ENCODE results near the gene LEO1.

LEO1 gene

DNA sequence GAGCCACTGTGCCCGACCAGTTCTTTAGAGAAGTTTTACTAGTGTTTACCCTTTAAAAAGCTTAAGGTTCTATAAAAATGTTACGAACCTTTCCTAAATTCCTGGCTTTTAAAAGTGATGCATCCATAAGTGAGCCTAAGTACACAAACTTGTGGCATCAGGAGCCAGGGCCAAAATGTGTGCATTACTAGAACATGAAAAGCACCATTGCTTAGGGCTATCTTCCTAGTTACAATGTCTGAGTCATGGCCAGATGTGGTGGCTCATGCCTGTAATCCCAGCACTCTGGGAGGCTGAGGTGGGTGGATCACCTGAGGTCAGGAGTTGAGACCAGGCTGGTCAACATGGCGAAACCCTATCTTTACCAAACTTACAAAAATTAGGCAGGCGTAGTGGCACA, 39.9 kb downstream of the LEO1 start:
- DNase-seq (ENCODE audit: low read depth in 3 of 3), result no peak

DNA sequence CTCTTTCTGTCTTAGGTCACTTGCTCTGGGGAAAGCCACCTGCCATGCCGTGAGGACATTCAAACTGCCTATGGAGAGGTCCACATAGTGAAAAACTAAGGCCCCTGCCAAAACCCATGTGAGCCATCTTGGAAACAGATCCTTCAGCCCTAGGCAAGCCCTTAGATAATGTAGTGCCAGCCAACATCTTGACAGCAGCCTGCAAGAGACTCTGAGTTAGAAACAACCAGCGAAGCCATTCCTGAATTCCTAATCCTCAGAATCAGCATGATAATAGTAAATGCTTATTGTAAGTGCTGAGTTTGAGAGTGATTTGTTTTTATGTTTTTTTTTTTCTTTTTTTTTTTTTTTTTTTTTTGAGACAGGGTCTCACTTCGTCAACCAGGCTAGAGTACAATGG, 40.6 kb downstream of the LEO1 start:
- DNase-seq (ENCODE audit: low read depth in 3 of 3), result no peak

DNA sequence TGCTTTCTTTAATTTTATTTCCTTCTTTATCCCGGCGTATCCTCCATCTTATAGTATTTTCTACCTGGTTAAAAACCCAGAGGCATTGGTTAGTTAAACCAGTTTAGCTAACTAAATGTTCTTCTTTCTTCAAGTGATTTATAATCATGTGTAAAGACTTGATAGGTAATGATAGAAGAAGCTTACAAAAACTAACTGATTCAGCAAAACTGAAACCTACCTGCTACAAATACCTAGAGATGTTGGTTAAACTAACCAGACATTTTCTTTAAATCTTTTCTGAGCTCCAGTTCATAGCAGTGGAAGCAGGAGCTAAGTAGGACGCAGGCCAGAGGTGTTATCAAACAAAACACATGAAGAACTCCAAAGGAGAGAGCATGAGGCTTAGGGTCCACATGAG, 44.8 kb downstream of the LEO1 start:
- no peak for DNase-seq (ENCODE audit: low read depth in 3 of 3)

DNA sequence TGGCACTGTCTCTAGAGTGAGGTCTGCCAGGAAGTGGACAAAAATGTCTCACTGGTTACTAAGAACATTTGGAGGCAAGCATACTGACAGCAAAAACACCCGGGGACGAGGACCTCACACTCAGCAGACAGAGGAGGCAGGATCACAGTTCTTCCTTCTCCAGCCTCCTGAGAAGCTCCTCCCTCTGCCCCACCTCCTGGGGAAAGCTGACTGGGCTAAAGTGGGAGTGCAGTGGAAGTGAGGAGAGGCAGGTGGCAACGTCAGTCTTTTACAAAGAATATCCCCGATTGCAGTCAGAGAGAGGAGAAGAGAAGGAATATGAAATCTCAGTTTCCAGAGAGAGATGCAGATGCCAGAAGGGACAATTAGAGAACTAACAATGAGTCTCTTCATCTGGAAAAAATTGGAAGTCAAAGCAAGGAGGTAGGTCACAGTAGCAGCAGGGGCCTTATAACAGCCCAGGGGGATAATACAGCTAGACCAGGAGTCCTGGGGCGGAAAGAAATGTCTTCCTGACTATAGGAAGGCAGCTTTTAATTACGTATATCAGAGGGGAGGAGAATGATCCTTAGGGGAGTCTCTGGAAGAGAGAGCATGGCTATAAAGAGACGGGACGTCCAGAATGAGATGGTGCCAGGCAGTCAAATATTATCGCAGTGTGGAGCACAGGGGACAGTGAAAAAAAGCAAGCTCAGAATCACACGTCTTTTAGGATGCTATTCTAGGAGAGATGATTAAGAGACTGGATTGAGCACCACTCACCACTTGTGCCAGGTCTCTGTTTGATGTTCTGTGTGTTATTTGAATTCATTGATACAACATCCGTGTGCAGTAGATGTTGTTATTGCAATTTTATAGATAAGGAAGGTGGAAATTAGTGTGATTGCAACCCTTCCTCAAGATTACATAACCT, 47.2 kb downstream of the LEO1 start:
- no peak for DNase-seq (ENCODE audit: low read depth in 3 of 3)

DNA sequence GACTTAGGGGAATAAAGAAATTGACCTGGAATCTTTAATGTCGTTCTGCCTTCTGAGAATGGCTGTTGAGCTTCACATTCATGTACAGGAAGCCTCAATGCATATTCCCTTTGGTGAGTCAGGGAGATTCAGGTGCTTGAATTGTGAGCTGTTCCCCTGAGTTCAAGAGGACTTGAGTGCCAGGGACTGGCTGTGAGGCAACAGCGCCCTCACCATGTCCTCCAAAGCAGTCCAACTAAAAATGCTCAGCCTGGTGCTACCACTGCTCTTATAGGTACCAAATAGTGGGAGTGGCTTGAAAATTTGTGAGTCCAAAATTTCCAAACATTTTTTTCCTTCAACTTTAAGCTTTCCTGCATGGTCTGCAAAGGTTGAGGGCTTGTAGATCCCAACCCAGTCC, 54.1 kb downstream of the LEO1 start:
- no peak for DNase-seq (ENCODE audit: low read depth in 3 of 3)

DNA sequence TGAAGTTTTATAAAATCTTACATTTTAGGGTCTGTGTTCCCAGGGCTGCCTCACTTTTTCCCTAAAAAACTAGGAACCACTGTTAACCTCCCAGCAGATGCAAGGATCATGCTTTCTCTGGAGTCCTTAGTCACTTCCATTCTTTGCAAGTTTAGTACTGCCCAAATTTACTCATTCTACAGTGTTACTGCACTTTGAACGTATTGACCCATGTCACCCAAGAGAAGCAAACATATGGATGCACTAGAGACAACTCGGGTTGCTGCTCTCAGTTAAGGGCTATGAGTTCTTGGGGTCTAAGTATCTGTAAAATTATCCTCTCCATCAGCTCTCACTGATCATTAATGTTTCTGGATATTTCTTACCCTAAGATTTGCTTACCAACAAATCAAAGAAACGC, 59.0 kb downstream of the LEO1 start:
- no peak for DNase-seq (ENCODE audit: low read depth in 3 of 3)

DNA sequence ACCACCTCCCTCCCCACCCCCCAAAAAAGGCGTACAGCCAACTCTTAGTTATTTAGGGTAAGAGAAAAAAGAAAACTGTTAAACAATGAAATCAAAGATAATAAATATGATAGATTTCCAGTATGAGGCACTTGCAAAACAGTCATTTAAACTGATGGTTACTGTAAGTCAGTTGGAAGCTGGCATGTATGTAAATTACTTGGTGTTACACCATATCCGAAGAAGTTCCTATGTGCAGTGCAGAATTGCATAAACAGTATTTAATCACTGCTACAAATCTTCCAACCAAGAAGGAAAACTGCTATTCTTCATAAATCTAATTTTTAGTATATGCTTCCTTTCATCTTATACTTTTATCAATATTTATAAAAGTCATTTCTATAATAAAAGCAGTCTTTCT, 62.0 kb downstream of the LEO1 start:
- DNase-seq (ENCODE audit: low read depth in 3 of 3), result no peak

DNA sequence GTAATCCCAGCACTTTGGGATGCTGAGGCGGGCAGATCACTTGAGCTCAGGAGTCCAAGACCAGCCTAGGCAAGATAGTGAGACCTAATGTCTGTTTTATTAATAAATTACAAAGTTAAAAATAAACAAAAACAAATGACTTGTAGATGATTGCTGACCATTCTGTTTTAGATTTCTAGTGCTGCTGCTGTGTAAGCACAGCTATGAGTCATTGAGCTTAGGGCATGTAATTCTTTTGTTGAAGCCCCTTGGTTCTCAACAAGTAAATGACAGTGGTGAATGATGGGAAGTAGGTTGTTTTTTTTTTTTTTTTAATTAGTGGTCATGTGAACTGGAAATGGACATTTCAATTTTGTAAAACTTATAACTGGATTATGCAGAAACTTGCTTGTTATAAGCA, 63.3 kb downstream of the LEO1 start:
- DNase-seq (ENCODE audit: low read depth in 3 of 3), result no peak

DNA sequence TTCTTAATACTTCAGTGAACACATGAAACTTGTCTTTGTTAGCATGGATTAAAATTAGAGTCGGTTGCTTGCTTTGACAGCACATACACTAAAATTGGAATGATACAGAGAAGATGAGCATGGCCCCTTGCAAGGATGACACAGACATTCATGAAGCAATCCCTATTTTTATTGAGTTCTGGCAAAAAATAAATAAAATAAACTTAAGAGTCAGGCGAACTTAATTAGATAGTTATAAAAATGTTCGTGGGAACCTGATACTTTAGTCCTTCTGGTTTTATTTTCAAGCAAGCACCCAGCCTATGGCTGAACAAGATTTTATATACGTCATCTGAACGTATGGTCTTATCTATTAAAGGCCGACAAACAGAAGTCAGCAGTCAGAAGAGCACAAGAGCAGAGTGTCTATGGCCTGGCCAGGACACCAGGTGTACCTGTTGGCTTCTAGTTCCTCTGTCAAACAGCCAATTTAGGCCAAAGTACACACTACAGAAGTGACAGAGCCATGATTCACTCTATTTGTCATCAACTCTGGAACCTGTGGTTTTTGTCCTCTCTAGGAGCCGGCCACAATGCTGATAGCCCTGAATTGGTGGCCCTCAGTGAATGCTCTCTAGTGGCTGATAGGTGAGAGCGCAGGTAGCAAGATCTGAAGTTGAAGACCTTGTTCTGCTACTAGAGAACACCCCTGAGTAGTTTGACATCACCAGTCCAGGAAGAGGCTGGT, 64.3 kb downstream of the LEO1 start:
- DNase-seq (ENCODE audit: low read depth in 3 of 3), result no peak

DNA sequence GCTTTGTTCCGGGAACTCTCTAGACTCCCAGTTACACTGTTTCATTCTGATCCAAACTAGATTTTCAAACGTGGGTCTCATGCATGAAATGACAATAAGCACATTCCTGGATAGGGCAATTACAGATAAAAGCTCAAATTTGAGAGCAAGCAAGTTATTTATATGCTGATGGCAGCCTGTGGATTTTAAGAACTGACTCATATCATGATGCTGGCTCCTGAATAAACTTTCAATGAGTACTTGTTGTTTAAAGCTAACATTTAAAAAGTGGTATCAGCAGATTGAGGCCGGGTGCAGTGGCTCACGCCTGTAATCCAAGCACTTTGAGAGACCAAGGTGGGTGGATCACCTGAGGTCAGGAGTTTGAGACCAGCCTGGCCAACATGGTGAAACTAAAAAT, 66.6 kb downstream of the LEO1 start:
- DNase-seq (ENCODE audit: low read depth in 3 of 3), result no peak

DNA sequence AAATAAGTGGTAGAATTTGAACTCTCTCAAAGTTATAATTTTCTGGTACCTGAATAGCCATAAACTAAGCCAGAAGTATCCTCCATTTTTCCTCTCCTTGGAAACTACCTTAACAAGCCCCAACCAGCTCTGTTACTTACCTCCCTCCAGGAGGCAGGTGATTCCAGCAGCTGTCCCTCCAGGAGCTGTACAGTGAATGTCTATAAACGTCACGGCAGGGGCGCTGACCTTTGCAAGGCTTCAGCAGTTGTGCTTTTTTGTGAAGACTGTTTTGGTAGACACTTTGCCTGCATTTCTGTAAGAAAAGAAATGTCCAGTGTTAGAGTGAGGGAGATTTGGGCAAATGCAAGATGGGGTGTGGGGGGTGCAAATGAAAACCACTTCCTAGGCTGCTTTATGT, 67.2 kb downstream of the LEO1 start:
- DNase-seq (ENCODE audit: low read depth in 3 of 3), result no peak

DNA sequence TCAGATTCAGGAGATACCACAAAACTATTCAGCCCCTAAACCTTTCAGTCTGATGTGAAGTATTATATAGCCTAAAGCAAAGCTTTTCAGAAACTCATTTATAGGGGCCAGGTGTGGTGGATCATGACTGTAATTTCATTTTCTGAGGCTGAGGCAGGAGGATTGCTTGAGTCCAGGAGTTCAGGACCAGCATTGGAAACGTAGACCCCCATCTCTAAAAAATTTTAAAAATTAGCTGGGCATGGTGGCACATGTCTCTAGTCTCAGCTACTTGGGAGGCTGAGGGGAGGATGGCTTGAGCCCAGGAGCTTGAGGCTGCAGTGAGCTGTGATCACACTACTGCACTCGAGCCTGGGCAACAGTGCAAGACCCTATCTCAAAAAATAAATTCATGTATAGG, 82.1 kb downstream of the LEO1 start:
- DNase-seq (ENCODE audit: low read depth in 3 of 3), result no peak

DNA sequence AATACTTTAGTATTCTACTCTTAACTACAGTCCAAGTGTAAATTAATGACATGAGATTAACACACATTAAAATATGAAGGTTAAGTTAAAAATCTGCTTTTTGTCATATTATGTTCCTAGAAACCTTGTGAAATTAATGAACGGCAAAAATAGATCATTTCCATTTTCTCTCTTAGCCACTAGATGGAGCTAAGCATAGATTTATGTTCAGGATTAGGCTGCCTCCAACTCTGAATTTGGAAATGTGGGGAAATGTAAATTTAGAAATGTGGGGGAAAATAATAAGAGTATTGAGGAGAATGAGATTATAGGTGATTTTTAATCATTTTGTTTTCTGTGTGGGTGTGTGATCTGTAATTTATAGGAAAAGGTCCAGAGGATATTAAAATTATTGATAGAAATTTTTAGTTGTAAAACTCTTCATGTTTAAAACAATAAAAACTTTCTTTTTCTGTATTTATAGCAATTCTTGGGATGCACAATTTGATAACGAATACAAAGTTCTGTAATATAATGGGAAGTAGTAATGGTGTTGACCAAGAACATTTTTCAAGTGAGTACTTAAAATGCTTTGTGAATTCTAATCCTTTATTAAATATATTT, 82.9 kb downstream of the LEO1 start:
- DNase-seq (ENCODE audit: low read depth in 3 of 3), result no peak

Data from stimulated activated CD4-positive, alpha-beta T cell treated with anti-CD3 and anti-CD28 coated beads, TNF-alpha, amount 100 ng/mL, for 4 hours (primary cell).